CD14-positive monocyte (primary cell): ENCODE measurements around the gene HPCA. TPM values are rescaled to one million over a fixed set of nuclear protein-coding genes. Genes with fewer than 3 reads are reported as not detected.
A peak's percentile ranks its signal among the peaks of the same experiment; 100 is the strongest.

ENCODE experiments used
- DNase-seq, 3 donors: peaks; one replicate each; pipeline ENCODE4 v3.0.0-alpha.2; 2011 to 2022
- H2AFZ ChIP-seq: 2 replicates; pipeline ENCODE4 v1.6.0; 2012; ENCODE audit warnings: mild to moderate bottlenecking, low read depth, low read length, inconsistent platforms; ENCODE audit not compliant: insufficient read depth, poor library complexity, severe bottlenecking
- H3K27ac ChIP-seq, 2 donors: 1 replicate in 1 of 2; 2 replicates in 1 of 2; pipeline ENCODE4 v1.5.1; 2012 to 2013; ENCODE audit warnings: low read length in 2 of 2, control low read depth in 1 of 2, inconsistent platforms in 1 of 2, low read depth in 1 of 2, mild to moderate bottlenecking in 1 of 2
- H3K27me3 ChIP-seq, 2 donors: one replicate each; pipeline versions ENCODE4 v1.6.0 to v1.6.1; 2011 to 2013; ENCODE audit warnings: low read length in 2 of 2; ENCODE audit not compliant: control insufficient read depth in 2 of 2, insufficient read depth in 2 of 2
- H3K36me3 ChIP-seq, 2 donors: replicated peaks in 1 of 2; 1 replicate in 1 of 2; 2 replicates in 1 of 2; pipeline versions ENCODE4 v1.5.1 to v1.6.1; 2012 to 2013; ENCODE audit warnings: low read length in 2 of 2, control low read depth in 1 of 2, inconsistent platforms in 1 of 2, mild to moderate bottlenecking in 1 of 2; ENCODE audit not compliant: insufficient read depth in 2 of 2, control insufficient read depth in 1 of 2
- H3K4me1 ChIP-seq, 2 donors: 1 replicate in 1 of 2; 2 replicates in 1 of 2; pipeline versions ENCODE4 v1.5.1 to v1.6.1; 2012 to 2013; ENCODE audit warnings: low read length in 2 of 2, control low read depth in 1 of 2, inconsistent platforms in 1 of 2, mild to moderate bottlenecking in 1 of 2, moderate library complexity in 1 of 2; ENCODE audit not compliant: insufficient read depth in 2 of 2, control insufficient read depth in 1 of 2
- H3K4me2 ChIP-seq: replicated peaks from 2 replicates; pipeline ENCODE3; 2012; ENCODE audit warnings: low read length, moderate library complexity, mild to moderate bottlenecking; ENCODE audit not compliant: poor library complexity, severe bottlenecking; ENCODE audit errors: extremely low read depth
- H3K4me3 ChIP-seq, 3 experiments: fragments of 200-600 bp in 1 of 3; sonication (generic) in 1 of 3; replicated peaks in 1 of 3; 1 replicate in 2 of 3; 2 replicates in 1 of 3; pipeline ENCODE4 v1.5.1; 2011 to 2013; ENCODE audit warnings: low read length in 3 of 3, mild to moderate bottlenecking in 3 of 3, control low read depth in 2 of 3, low read depth in 2 of 3, inconsistent platforms in 1 of 3, moderate library complexity in 1 of 3
- H3K79me2 ChIP-seq: 2 replicates; pipeline ENCODE4 v1.6.0; 2012; ENCODE audit warnings: mild to moderate bottlenecking, control low read depth, inconsistent platforms, low read length, moderate library complexity; ENCODE audit not compliant: insufficient read depth
- H3K9ac ChIP-seq: 2 replicates; pipeline ENCODE4 v1.6.0; 2017; ENCODE audit warnings: low read length, mild to moderate bottlenecking; ENCODE audit not compliant: insufficient read depth, poor library complexity, severe bottlenecking
- H3K9me3 ChIP-seq, 2 donors: replicated peaks in 1 of 2; 1 replicate in 1 of 2; 2 replicates in 1 of 2; pipeline versions ENCODE4 v1.5.1 to v1.6.1; 2012 to 2013; ENCODE audit warnings: low read length in 2 of 2, control low read depth in 1 of 2; ENCODE audit not compliant: control insufficient read depth in 1 of 2, insufficient read depth in 1 of 2
- H4K20me1 ChIP-seq: 2 replicates; pipeline ENCODE4 v1.6.0; 2012; ENCODE audit warnings: mild to moderate bottlenecking, low read length, control low read depth, moderate library complexity; ENCODE audit not compliant: insufficient read depth
- H3K27ac Mint-ChIP-seq, 7 donors: one replicate each; pipeline ENCODE4 v1.8.0; 2020; ENCODE audit warnings: mild to moderate bottlenecking in 7 of 7, mixed read lengths in 7 of 7, moderate library complexity in 6 of 7, inconsistent platforms in 2 of 7
- H3K27me3 Mint-ChIP-seq, 3 donors: one replicate each; pipeline ENCODE4 v1.8.0; 2021 to 2022; ENCODE audit warnings: low read depth in 3 of 3, mild to moderate bottlenecking in 3 of 3, mixed read lengths in 3 of 3, moderate library complexity in 3 of 3, inconsistent platforms in 1 of 3
- H3K36me3 Mint-ChIP-seq, 2 donors: one replicate each; pipeline ENCODE4 v1.8.0; 2020; ENCODE audit warnings: mixed read lengths in 2 of 2, inconsistent platforms in 1 of 2, mild to moderate bottlenecking in 1 of 2
- H3K4me1 Mint-ChIP-seq: one replicate; pipeline ENCODE4 v1.8.0; 2020; ENCODE audit warnings: mild to moderate bottlenecking, mixed read lengths
- H3K4me3 Mint-ChIP-seq, 2 donors: one replicate each; pipeline ENCODE4 v1.8.0; 2020; ENCODE audit warnings: mild to moderate bottlenecking in 2 of 2, mixed read lengths in 2 of 2, moderate library complexity in 1 of 2
- H3K9me3 Mint-ChIP-seq, 7 donors: one replicate each; pipeline ENCODE4 v1.8.0; 2020 to 2022; ENCODE audit warnings: mixed read lengths in 7 of 7, mild to moderate bottlenecking in 6 of 7, moderate library complexity in 6 of 7, inconsistent platforms in 2 of 7
- WGBS: methylation state at CpG from one replicate; pipeline ENCODE4 v1.1.5; 2013; ENCODE audit warnings: missing lambda C conversion rate; ENCODE audit not compliant: insufficient coverage; 5-methylcytosine and 5-hydroxymethylcytosine counted together
- intact Hi-C, 2 donors: fragments of 100-400 bp; cut with micrococcal nuclease; formaldehyde crosslinking; loops; one replicate each; pipeline versions ENCODE4 v1.15.0 to v1.15.1; 2023
- polyA plus RNA-seq, 3 donors: library from polyadenylated mRNA; depleted of rRNA in 1 of 3; unstranded in 2 of 3; stranded (reverse) in 1 of 3; fragments of 300-500 nt in 2 of 3; fragments of >200 nt in 1 of 3; fragmentation: Illumina TruSeq in 2 of 3; gene quantifications; 1 replicate in 2 of 3; 2 replicates in 1 of 3; pipeline ENCODE4 v1.2.3, GENCODE V29; 2012 to 2021
- TF ChIP-seq, protein P1 (sequence below): fragments of 200-600 bp; IDR thresholded peaks from one replicate; pipeline ENCODE4 v1.8.0; 2022; ENCODE audit warnings: antibody characterized with exemption, mild to moderate bottlenecking

Gene HPCA
- polyA plus RNA-seq, 3 donors = not detected

DNA sequence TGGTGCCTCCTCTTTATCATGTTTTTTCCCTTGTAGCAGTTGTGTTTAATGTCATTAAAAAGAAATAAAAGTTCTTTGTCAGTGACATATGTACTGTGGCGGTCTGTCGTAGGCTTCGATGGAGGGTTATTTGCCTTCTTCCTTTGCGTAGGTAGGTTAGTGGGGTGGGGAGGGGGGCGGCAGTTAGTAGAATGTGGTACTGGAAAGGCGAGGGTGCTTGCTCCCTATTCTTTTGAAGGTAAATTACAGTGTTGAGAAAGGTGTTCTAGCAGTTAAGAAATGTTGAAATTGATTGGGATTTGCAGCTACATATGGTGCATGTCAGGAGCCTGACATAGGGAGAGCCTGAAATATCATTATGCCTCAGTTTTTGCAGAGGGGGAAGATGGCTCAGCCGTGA lies 27.5 kb upstream of the HPCA start:
- H3K27ac Mint-ChIP-seq = peak overlapping the region in 1 of 7 donors; percentile 26
- H3K4me3 Mint-ChIP-seq = no peak overlapping the region
- Histone ChIP-seq H3K36me3 (peaks cover 52 to 98% of the 10 kb centered on the region in 2 donors), H2AFZ (no peak overlapping the region), H3K9ac (no peak overlapping the region), H3K79me2 (no peaks in the 10 kb centered on the region), H4K20me1 (no peaks in the 10 kb centered on the region), H3K27ac (no peak overlapping the region), H3K9me3 (no peaks in the 10 kb centered on the region), H3K4me3 (no peak overlapping the region), H3K27me3 (no peaks in the 10 kb centered on the region), H3K4me1 (no peaks in the 10 kb centered on the region), H3K4me2 (no peak overlapping the region)
- H3K27me3 Mint-ChIP-seq = no peaks in the 10 kb centered on the region
- intact Hi-C loops = no loop called here
- no peaks in the 10 kb centered on the region for H3K4me1 Mint-ChIP-seq
- peaks cover 71 to 83% of the 10 kb centered on the region in 2 donors for H3K36me3 Mint-ChIP-seq
- peaks cover 0 to 2% (median 0%) of the 10 kb centered on the region in 7 donors for H3K9me3 Mint-ChIP-seq
- 97% methylated on average over 4 of the region's 7 CpGs for WGBS
- TF ChIP-seq, protein P1, sequence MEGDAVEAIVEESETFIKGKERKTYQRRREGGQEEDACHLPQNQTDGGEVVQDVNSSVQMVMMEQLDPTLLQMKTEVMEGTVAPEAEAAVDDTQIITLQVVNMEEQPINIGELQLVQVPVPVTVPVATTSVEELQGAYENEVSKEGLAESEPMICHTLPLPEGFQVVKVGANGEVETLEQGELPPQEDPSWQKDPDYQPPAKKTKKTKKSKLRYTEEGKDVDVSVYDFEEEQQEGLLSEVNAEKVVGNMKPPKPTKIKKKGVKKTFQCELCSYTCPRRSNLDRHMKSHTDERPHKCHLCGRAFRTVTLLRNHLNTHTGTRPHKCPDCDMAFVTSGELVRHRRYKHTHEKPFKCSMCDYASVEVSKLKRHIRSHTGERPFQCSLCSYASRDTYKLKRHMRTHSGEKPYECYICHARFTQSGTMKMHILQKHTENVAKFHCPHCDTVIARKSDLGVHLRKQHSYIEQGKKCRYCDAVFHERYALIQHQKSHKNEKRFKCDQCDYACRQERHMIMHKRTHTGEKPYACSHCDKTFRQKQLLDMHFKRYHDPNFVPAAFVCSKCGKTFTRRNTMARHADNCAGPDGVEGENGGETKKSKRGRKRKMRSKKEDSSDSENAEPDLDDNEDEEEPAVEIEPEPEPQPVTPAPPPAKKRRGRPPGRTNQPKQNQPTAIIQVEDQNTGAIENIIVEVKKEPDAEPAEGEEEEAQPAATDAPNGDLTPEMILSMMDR = no peak
- no peak for DNase-seq

DNA sequence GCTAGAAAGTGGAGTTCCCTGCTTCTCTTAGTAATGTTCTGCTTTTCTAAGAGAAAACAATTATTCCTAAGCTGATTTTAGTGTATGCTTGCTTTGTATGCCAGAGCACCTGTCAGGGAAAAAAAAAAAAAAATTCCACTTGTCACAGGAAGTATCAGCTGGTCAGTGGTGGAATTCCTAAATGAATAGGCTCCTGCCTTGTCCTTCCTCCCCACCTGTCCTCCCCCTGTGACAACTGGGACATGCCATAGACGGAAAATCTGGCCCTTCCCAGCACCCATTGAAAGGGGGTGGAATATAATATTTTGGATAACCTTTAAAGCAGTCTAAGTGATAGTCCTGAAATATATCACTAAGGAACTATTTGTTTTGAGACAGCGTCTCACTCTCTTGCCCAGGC lies 26.4 kb upstream of the HPCA start:
- peaks cover 63 to 72% of the 10 kb centered on the region in 2 donors for H3K36me3 Mint-ChIP-seq
- TF ChIP-seq, protein P1 = no peak
- no CpG with 5 or more reads among the region's 2 CpGs for WGBS
- H3K27me3 Mint-ChIP-seq = no peaks in the 10 kb centered on the region
- no peaks in the 10 kb centered on the region for H3K27me3 ChIP-seq
- no peak overlapping the region for H3K4me3 Mint-ChIP-seq
- H4K20me1 ChIP-seq = no peaks in the 10 kb centered on the region
- intact Hi-C loops = no loop called here
- H3K4me2 ChIP-seq = no peak overlapping the region
- DNase-seq = no peak
- no peaks in the 10 kb centered on the region for H3K4me1 Mint-ChIP-seq
- H3K4me1 ChIP-seq = no peaks in the 10 kb centered on the region
- H2AFZ ChIP-seq = no peak overlapping the region
- no peaks in the 10 kb centered on the region for H3K79me2 ChIP-seq
- H3K27ac ChIP-seq = no peak overlapping the region
- peaks cover 0 to 2% (median 0%) of the 10 kb centered on the region in 7 donors for H3K9me3 Mint-ChIP-seq
- H3K36me3 ChIP-seq = peaks cover 48 to 90% of the 10 kb centered on the region in 2 donors
- no peak overlapping the region for H3K9ac ChIP-seq
- no peak overlapping the region for H3K27ac Mint-ChIP-seq
- no peak overlapping the region for H3K4me3 ChIP-seq
- no peaks in the 10 kb centered on the region for H3K9me3 ChIP-seq
